ENCODE data around the gene DNAJB6. TPM values are rescaled to one million over a fixed set of nuclear protein-coding genes. Genes with fewer than 3 reads are reported as not detected.

The DNAJB6 gene
- total RNA-seq, 1 donor from 2014 or later, result 74.3 TPM

DNA sequence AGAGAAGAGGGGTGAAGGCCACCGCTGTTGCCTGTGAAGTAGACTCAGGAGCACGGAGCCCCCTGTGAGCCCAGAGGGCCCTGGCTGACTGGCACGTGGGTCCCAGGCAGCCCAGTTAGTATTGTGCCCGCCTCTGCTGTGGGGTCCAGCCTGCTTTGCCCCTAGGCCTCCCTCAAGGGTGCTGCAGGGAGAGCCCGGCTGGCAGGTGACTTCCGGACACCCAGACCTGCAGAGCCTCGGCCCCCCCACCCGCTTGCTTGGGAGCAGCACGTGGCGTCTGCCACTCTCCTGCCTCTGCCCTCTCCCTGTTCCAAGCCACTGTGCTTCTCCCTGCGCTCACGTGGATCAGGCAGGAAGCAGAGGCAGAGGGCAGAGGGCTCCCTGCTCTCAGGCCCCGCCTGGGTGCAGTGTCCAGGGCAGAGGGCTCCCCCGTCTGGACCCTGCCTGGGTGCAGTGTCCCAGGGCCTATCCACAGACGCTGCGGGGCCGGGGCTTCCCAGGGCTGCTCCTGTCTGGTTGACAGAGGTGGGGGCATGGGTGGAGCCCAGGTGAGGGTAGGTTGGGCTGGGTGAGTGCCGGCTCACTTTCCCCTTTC is 88.4 kb downstream of the DNAJB6 start:
- ChIA-PET CTCF (no interaction called here), POLR2A (no interaction called here)
- no peaks in the 10 kb centered on the region for H3K9me3 Mint-ChIP-seq
- no peaks in the 10 kb centered on the region for H3K4me1 Mint-ChIP-seq
- no peak overlapping the region for H3K27ac Mint-ChIP-seq
- ATAC-seq (ENCODE audit: low read depth) (no peak), DNase-seq (no peak)
- no peak overlapping the region for H3K4me3 Mint-ChIP-seq
- TF ChIP-seq, protein P1, sequence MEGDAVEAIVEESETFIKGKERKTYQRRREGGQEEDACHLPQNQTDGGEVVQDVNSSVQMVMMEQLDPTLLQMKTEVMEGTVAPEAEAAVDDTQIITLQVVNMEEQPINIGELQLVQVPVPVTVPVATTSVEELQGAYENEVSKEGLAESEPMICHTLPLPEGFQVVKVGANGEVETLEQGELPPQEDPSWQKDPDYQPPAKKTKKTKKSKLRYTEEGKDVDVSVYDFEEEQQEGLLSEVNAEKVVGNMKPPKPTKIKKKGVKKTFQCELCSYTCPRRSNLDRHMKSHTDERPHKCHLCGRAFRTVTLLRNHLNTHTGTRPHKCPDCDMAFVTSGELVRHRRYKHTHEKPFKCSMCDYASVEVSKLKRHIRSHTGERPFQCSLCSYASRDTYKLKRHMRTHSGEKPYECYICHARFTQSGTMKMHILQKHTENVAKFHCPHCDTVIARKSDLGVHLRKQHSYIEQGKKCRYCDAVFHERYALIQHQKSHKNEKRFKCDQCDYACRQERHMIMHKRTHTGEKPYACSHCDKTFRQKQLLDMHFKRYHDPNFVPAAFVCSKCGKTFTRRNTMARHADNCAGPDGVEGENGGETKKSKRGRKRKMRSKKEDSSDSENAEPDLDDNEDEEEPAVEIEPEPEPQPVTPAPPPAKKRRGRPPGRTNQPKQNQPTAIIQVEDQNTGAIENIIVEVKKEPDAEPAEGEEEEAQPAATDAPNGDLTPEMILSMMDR (IDR thresholded peaks at IDR 0.05), result no peak
- no peaks in the 10 kb centered on the region for H3K27me3 Mint-ChIP-seq
- intact Hi-C loops (cut with micrococcal nuclease), result no loop called here
- peaks cover 2% of the 10 kb centered on the region for H3K36me3 Mint-ChIP-seq (ENCODE audit: low read depth)

DNA sequence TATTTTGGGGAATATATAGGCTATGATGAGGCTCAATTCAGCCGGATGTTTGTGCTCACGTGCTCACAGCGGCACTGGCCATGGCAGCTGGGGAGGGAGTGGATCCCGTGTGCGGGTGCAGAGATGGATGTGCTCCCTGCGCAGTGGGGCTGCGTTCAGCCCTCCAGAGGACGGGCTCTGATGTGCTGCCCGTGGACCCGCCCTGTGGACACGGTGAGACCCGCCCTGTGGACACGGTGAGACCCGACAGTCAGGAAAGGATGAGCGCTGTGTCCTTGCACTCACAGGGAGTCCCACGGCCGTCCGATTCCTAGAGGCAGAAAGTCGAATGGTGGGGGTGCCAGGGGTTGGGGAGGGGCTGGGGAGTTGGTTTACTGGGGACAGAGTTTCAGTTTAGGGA is 89.0 kb downstream of the DNAJB6 start:
- Mint-ChIP-seq H3K4me3 (no peak overlapping the region), H3K36me3 (ENCODE audit: low read depth) (peaks cover under 1% of the 10 kb centered on the region), H3K9me3 (no peaks in the 10 kb centered on the region), H3K27ac (no peak overlapping the region), H3K4me1 (no peaks in the 10 kb centered on the region), H3K27me3 (no peaks in the 10 kb centered on the region)
- ChIA-PET CTCF (no interaction called here), POLR2A (no interaction called here)
- TF ChIP-seq, protein P1 (IDR thresholded peaks at IDR 0.05), result no peak
- DNase-seq, result no peak
- ATAC-seq (ENCODE audit: low read depth), result no peak
- intact Hi-C loops (cut with micrococcal nuclease), result no loop called here

DNA sequence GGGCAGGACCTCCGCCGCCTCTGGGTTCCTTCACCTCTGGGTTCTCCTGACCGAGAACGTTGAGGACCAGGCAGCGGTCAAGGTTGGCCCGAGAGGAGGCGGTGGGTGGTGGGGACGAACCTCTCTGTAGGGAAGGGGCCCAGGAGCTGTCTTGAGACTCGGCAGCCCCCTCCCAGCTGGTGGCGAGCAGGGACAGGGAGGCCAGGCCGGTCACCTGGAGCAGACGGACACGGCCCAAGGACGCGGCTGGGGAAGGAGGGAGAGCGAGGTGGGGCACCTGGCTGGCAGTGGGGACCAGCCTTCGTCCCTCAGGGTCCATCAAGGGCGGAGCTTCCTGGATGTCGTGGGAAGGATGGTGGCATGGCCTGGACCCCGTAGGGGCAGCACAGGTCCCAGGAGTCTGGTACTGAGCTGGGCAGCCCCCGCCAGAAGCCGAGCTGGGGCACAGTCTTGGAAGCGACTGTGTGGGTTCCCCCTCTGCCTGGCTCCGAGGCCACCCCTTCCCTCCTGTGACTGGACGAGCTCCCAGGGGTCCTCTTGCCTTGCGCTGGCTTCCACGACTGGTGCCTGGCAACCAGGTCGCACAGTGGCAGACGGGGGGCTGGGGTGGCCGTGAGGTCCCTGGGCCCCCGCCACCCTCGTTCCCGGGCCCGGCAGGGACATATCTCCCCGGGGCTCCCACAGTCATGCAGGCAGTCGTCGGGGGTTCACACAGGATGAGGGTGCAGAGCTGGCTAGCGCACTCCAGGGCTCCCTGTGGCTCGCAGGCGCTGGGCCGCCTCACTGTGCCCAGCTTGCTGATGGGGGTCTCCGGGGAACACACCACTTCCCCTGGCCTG is 89.9 kb downstream of the DNAJB6 start:
- no peaks in the 10 kb centered on the region for H3K4me1 Mint-ChIP-seq
- H3K27ac Mint-ChIP-seq, result no peak overlapping the region
- H3K36me3 Mint-ChIP-seq (ENCODE audit: low read depth), result no peaks in the 10 kb centered on the region
- ChIA-PET POLR2A (no interaction called here), CTCF (no interaction called here)
- H3K9me3 Mint-ChIP-seq, result no peaks in the 10 kb centered on the region
- H3K27me3 Mint-ChIP-seq, result no peaks in the 10 kb centered on the region
- intact Hi-C loops (cut with micrococcal nuclease), result no loop called here
- TF ChIP-seq, protein P1 (IDR thresholded peaks at IDR 0.05), result no peak
- ATAC-seq (ENCODE audit: low read depth) (no peak), DNase-seq (no peak)
- no peak overlapping the region for H3K4me3 Mint-ChIP-seq

DNA sequence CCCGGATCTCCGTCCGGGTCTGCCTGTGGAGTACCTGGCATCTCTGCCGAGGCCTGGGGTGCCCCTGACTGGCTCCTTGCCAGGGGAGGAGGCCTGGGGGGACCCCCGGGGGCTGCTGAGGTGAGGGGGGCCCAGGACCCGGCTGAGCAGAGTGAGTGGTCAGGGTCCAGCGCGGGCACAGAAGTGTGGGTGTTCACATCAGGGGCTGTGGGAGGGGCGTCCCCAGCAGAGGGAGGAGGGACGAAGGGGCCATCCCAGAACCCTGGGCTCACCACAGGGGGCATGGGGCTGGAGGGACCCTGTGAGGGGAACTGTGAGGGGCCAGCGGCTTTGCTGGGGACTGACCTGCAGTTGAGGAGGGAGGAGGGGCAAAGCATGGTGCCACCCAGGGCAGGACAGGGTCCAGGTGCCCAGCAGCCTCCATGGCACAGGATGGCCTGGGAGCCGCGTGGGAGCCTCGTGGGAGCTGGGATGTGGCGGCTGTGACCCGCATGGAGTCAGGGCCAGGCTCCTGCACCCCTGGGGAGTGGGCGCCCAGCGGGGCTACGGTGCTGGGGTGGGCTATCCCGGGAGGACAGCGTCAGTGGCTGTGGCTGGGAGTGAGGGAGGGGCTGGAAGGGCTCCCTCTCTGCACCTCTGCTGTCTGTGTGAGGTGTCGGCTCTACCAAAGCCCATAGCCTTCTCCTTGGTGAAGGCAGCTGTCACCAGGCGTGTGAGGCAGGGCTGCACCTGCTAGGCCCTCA is 91.2 kb downstream of the DNAJB6 start:
- POLR2A ChIA-PET, result no interaction called here
- intact Hi-C loops (cut with micrococcal nuclease), result no loop called here
- TF ChIP-seq, protein P1 (IDR thresholded peaks at IDR 0.05), result no peak
- CTCF ChIA-PET, result no interaction called here
- no peaks in the 10 kb centered on the region for H3K9me3 Mint-ChIP-seq
- peaks cover 9% of the 10 kb centered on the region for H3K4me1 Mint-ChIP-seq
- DNase-seq, result no peak
- H3K36me3 Mint-ChIP-seq (ENCODE audit: low read depth), result no peaks in the 10 kb centered on the region
- no peak overlapping the region for H3K4me3 Mint-ChIP-seq
- no peak overlapping the region for H3K27ac Mint-ChIP-seq
- no peaks in the 10 kb centered on the region for H3K27me3 Mint-ChIP-seq
- ATAC-seq (ENCODE audit: low read depth), result no peak

DNA sequence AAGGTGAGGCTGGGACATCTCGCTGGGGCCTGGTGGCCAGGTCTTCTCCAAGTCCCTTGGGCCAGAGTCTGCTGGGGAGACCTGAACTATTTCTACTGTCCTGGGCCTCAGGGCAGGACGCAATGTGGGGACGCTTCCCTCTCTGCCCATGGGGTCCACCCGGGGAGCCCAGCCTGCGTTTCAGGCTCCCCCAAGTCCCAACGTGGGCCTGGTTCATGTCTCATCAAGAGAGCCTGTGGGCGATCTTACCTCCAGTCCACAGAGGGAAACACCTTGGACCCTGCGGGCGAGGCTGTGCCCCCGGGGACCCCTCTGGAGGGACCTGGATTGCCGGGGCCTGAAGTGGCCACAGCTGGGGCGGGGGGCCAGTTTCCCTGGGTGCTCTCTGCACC is 91.7 kb downstream of the DNAJB6 start:
- Mint-ChIP-seq H3K27me3 (no peaks in the 10 kb centered on the region), H3K9me3 (no peaks in the 10 kb centered on the region), H3K4me1 (peaks cover 14% of the 10 kb centered on the region), H3K27ac (no peak overlapping the region), H3K36me3 (ENCODE audit: low read depth) (no peaks in the 10 kb centered on the region), H3K4me3 (no peak overlapping the region)
- POLR2A ChIA-PET, result no interaction called here
- no peak for ATAC-seq (ENCODE audit: low read depth)
- TF ChIP-seq, protein P1 (IDR thresholded peaks at IDR 0.05), result no peak
- CTCF ChIA-PET, result no interaction called here
- intact Hi-C loops (cut with micrococcal nuclease), result no loop called here
- no peak for DNase-seq
